Adrenal gland (tissue), 12 donors: ENCODE results near the gene ST3GAL3. TPM values are rescaled to one million over a fixed set of nuclear protein-coding genes. Genes with fewer than 3 reads are reported as not detected.

Experiments used
- DNase-seq, 7 donors: peaks; one replicate each; pipeline ENCODE4 v3.0.0-alpha.2; 2019 to 2020
- H3K27ac ChIP-seq, 5 donors: fragments of 200-600 bp; sonication (generic) in 4 of 5; 1 replicate in 3 of 5; 2 replicates in 2 of 5; pipeline versions ENCODE4 v1.5.1 to v1.8.0; 2016 to 2020; ENCODE audit warnings: mild to moderate bottlenecking in 1 of 5
- H3K27me3 ChIP-seq: fragments of 200-600 bp; 2 replicates; pipeline ENCODE4 v1.8.0; 2021
- H3K36me3 ChIP-seq, 2 donors: fragments of 200-600 bp; replicated peaks in 1 of 2; 1 replicate in 1 of 2; 2 replicates in 1 of 2; pipeline versions ENCODE4 v1.5.1 to v1.8.0; 2018 to 2022
- H3K4me1 ChIP-seq, 2 donors: fragments of 200-600 bp; replicated peaks in 1 of 2; 1 replicate in 1 of 2; 2 replicates in 1 of 2; pipeline versions ENCODE4 v1.5.1 to v1.8.0; 2018 to 2021
- H3K4me3 ChIP-seq, 4 donors: fragments of 200-600 bp; sonication (generic) in 3 of 4; one replicate each; pipeline ENCODE4 v1.5.1; 2016 to 2018
- H3K9me3 ChIP-seq, 3 donors: fragments of 200-600 bp; sonication (generic) in 1 of 3; replicated peaks in 1 of 3; 1 replicate in 2 of 3; 2 replicates in 1 of 3; pipeline versions ENCODE4 v1.5.1 to v1.8.0; 2016 to 2021
- CTCF ChIP-seq, 6 experiments: fragments of 450-650 bp in 4 of 6; fragments of 200-600 bp in 2 of 6; sonication (generic) in 1 of 6; IDR thresholded peaks; 1 replicate in 5 of 6; 2 replicates in 1 of 6; pipeline versions ENCODE4 v1.5.1 to v1.8.0; 2016 to 2021; ENCODE audit warnings: antibody characterized with exemption in 6 of 6, mild to moderate bottlenecking in 2 of 6, moderate library complexity in 1 of 6
- POLR2A ChIP-seq, 2 donors: fragments of 450-650 bp; IDR thresholded peaks; one replicate each; pipeline ENCODE4 v1.6.1; 2017; ENCODE audit warnings: antibody characterized with exemption in 2 of 2, mild to moderate bottlenecking in 2 of 2, moderate library complexity in 1 of 2
- WGBS, 4 donors: extraction: QIAGEN DNeasy Blood & Tissue Kit in 2 of 4; methylation state at CpG; one replicate each; pipeline versions ENCODE4 v1.1.5 to v1.1.7; 2013 to 2017; 5-methylcytosine and 5-hydroxymethylcytosine counted together
- intact Hi-C, 2 donors: fragments of 100-400 bp; cut with DNase I; formaldehyde crosslinking; loops; one replicate each; pipeline versions ENCODE4 v1.14.1 to v1.15.0; 2022 to 2023
- polyA plus RNA-seq, 3 donors: library from polyadenylated mRNA; stranded (reverse); fragments of 200-250 nt in 2 of 3; fragments of 350-450 nt in 1 of 3; fragmentation: Illumina TruSeq in 1 of 3; extraction: RNeasy Lipid Tissue Mini Kit (QIAGEN cat#74804) in 1 of 3; gene quantifications; one replicate each; pipeline ENCODE4 v1.2.3, GENCODE V29; 2013 to 2014
- total RNA-seq, 9 donors: library from RNA; depleted of rRNA in 4 of 9; stranded (reverse); fragments of >200 nt in 4 of 9; fragments of 120-200 nt in 1 of 9; fragmentation: NEBNext Ultra II Directional in 1 of 9; extraction: Animal tissue kit (Norgen Biotek cat#: 25700) in 1 of 9; gene quantifications; one replicate each; pipeline versions ENCODE4 v1.1.0 to v1.2.4, GENCODE V29; 2013 to 2023
- donor health status: healthy with polysubstance abuse.
- donor health status: Bipolar disorder and iron deficiency.
- donor health status: DM: yes; HTN: yes; CAD: no.
- donor health status: DM: no; HTN: no; CAD: no.
- donor health status: DM: no; HTN: no; CAD: no.
- donor health status: DM: yes; HTN: yes; CAD: no.

Gene ST3GAL3
- total and polyA plus RNA-seq, 12 donors = 15.6 to 47.5 (median 27.7) TPM

GRCh38 chr1:43683560-43683959, 23.8 kb upstream of the ST3GAL3 start:
- Histone ChIP-seq H3K4me1 (peaks cover 6 to 9% of the 10 kb centered on the region in 2 donors), H3K27me3 (no peaks in the 10 kb centered on the region), H3K4me3 (no peak overlapping the region), H3K36me3 (peaks cover 0 to 83% of the 10 kb centered on the region in 2 donors), H3K9me3 (no peaks in the 10 kb centered on the region), H3K27ac (no peak overlapping the region)
- TF ChIP-seq POLR2A (IDR thresholded peaks at IDR 0.05) = no peak
- TF ChIP-seq CTCF (IDR thresholded peaks at IDR 0.05) = no peak
- WGBS, 4 donors = 92 to 97% (median 96%) methylated on average over 4 of the region's 4 CpGs
- intact Hi-C loops = no loop called here
- DNase-seq = no peak

- Histone ChIP-seq H3K9me3 (no peaks in the 10 kb centered on the region), H3K36me3 (peaks cover 0 to 97% of the 10 kb centered on the region in 2 donors), H3K4me3 (no peak overlapping the region), H3K4me1 (peaks cover 11% of the 10 kb centered on the region in 2 donors), H3K27me3 (no peaks in the 10 kb centered on the region), H3K27ac (no peak overlapping the region)
- DNase-seq = no peak
- WGBS, 4 donors = 91 to 97% (median 94%) methylated on average over 3 of the region's 3 CpGs
- TF ChIP-seq POLR2A (IDR thresholded peaks at IDR 0.05) (no peak), CTCF (IDR thresholded peaks at IDR 0.05) (no peak)
- intact Hi-C loops = no loop called here
Observed at GRCh38 chr1:43686801-43687200, 20.5 kb upstream of the ST3GAL3 start.

- peaks cover 11% of the 10 kb centered on the region in 2 donors for H3K4me1 ChIP-seq
- H3K9me3 ChIP-seq = no peaks in the 10 kb centered on the region
- WGBS, 4 donors = 59 to 81% (median 63%) methylated on average over 5 of the region's 5 CpGs
- TF ChIP-seq CTCF (IDR thresholded peaks at IDR 0.05) (no peak), POLR2A (IDR thresholded peaks at IDR 0.05) (no peak)
- no peaks in the 10 kb centered on the region for H3K27me3 ChIP-seq
- intact Hi-C loops = no loop called here
- H3K36me3 ChIP-seq = peaks cover 0 to 97% of the 10 kb centered on the region in 2 donors
- peak overlapping the region in 2 of 5 donors; percentile 25 to 71 for H3K27ac ChIP-seq
- DNase-seq = no peak
- no peak overlapping the region for H3K4me3 ChIP-seq
Observed at GRCh38 chr1:43687301-43688108, 19.8 kb upstream of the ST3GAL3 start.

DNA sequence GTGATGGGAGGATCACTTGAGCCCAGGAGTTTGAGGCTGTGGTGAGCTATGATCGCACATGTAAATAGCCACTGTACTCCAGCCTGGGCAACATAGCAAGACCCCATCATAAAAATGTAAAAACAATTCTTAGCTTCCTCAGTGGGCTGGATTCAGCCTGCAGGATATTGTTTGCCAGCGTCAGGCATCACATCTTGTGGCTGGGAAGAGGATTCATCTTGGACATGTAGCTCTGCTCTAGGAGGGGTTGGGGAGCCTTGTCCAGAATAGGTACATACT, 19.3 kb upstream of the ST3GAL3 start:
- DNase-seq = no peak
- Histone ChIP-seq H3K4me1 (peaks cover 11 to 12% of the 10 kb centered on the region in 2 donors), H3K36me3 (peaks cover 0 to 97% of the 10 kb centered on the region in 2 donors), H3K9me3 (no peaks in the 10 kb centered on the region), H3K4me3 (no peak overlapping the region), H3K27me3 (no peaks in the 10 kb centered on the region), H3K27ac (peak overlapping the region in 2 of 5 donors; percentile 25 to 71)
- intact Hi-C loops = no loop called here
- TF ChIP-seq POLR2A (IDR thresholded peaks at IDR 0.05) (no peak), CTCF (IDR thresholded peaks at IDR 0.05) (no peak)
- WGBS, 4 donors = 81 to 100% (median 95%) methylated on average over 2 of the region's 2 CpGs
